IPS DF 4.7 (cell line): Measurements from ENCODE around the gene MSX2.

ENCODE experiments used
- DNase-seq: peaks from one replicate; pipeline ENCODE4 v3.0.0-alpha.2; 2013; ENCODE audit warnings: low spot score; ENCODE audit errors: extremely low read depth

The MSX2 gene

DNA sequence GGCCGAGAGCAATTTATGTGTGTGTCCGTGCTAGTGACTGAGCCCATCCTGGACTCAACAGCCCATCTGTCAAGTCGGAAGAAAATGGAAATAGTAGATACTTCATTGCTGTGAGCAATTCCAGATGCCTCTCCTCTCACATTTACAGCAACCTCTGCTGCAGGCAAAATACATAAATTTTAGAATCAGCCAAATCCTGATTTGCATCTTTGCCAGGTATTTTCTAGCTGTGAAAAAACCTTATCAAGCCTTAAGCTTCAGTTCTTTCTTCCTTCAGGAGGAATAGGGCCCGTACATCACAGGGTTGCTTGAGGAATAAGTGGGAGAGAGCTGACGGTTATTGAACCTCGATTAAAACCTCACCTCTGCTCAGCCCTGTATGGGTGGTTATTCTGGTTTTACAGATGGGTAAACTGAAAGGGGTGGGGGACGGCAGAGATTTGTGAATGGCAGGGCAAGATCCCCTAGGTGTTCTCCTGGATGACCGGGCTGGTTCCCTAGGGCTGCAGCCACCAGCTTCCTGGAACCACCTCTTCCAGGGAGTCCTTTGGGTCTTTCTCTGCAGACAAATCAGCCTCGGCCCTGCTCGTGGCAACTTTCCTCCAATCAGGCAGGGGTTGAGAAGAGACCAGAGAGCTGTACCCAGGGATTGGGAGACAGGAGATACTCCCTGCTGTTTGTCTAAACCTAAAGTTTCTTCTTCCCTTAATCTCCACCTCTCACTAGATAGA is 5.3 kb upstream of the MSX2 start:
- DNase-seq = no peak

GRCh38 chr5:174719793-174720611 is 4.4 kb upstream of the MSX2 start:
- no peak for DNase-seq

DNA sequence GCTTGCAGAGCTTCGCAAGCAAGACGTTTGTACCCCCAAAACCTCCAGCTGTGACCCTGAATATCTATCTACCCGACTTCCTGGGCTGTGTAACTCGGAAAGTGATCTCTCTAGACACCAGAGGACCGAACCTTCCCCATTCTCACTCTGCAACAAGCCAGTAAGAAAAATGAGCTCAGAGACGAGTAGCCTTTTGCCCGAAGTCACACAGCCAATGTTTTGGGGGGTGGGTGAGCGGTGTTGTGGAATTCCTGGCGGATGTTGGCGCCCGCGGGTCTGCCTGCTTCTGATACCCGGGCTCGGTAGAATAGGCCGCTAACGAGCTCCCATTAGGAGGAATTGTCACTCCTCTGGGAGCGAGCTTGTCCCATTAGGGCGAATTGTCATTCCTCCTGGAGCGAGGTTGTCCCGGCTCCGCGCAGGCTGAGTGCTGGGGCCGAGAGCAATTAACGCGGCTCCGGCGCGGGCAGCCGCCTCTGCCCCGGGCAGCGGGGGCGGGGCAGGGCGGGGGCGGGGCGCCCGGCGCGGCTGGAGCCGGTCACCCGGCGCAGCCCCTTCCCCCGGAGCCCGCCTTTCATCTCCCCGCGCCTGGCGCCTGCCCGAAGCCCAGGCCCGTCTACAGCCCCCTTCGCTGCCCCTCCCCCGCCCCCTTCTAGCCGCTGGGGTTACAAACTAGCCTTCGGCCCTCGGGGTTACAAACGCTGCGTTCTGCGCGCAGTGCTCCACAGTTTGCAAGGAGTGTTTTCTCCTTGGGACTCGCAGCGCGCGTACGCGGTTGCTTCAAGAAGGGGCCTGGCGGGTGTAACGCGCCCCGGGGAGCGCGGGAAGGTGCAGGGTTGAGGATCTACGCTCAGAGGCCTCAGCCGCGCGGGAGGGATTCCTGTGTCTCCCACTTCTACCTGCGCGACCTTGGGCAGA is 3.5 kb upstream of the MSX2 start:
- DNase-seq = no peak

DNA sequence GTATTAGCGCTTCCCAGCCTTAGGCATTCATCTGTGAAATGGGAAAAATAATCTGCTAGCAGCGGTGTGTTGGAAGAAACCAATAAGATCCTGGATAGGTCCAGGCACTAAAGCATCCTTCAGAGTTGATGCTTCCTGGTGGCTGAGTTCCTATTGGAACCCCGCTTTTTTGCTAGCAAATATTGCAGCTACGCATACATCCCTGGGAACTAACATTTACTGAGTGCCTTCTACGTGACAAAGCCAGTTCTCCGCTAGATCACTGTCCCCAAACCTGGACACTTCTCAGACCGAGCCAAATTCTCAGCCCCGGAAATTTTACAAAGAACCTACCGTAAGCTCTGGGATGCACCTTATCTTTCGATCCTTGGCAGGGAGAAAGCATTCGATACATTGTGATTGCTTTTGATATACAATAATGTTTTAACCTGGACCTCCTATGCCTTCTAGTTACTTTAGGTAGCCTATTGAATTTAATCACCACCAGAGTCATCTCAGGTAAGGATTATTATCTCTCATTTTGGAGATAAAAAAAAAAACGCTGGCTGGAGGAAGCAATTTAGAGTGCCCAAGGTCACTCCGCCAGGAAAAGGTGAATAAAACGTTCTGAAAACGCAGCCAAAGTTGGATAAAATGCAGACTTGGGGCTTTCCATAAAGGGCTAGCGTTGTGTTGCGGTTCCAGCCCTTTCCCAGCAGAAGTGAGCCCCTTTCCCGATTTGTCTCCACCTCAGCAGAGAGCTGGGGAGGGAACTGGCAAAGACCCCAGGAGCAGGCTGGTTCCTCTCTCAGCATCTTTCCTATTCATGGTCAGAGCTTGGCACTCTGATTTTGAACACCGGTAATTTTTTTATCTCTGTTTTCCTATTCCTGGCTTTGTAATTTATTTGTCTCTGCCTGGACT is 2.6 kb upstream of the MSX2 start:
- DNase-seq = no peak

- DNase-seq = no peak
Measured at GRCh38 chr5:174722500-174722899, 1.9 kb upstream of the MSX2 start.

DNA sequence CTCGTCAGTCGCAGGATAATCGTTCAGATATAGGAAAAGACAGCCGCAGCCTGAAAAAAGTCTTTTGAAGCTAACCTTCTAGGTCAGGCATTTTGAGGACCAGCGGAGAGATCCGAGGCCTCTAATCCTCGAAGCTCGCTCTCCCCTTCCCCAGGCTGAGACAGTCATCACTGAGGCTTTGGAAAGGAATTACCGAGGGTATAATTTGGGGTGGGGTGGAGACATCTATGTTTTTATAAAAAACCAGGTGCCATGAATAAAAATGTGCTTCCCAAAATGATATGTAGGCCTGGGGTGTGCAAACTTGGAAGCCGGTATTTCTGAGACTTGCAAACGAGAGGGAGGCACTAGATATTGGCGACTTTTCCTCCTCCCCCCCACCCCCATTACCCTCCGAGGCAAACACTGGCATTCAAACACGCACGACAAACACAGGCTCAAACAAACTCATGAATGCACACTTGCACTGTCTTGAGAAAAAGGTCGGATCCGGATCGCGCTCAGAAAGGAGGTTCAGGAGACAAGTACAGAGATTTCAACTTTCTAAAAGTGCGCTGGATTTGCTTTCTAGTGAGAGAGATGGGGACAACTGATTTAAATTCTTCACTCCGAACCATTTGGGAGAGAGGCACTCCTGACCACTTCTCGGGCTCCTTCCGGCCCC is 935 bp upstream of the MSX2 start:
- DNase-seq = no peak

- no peak for DNase-seq
Measured at GRCh38 chr5:174723979-174724483, 351 bp upstream of the MSX2 start.

- DNase-seq = no peak
Measured at GRCh38 chr5:174725261-174725990, 1.0 kb downstream of the MSX2 start.

DNA sequence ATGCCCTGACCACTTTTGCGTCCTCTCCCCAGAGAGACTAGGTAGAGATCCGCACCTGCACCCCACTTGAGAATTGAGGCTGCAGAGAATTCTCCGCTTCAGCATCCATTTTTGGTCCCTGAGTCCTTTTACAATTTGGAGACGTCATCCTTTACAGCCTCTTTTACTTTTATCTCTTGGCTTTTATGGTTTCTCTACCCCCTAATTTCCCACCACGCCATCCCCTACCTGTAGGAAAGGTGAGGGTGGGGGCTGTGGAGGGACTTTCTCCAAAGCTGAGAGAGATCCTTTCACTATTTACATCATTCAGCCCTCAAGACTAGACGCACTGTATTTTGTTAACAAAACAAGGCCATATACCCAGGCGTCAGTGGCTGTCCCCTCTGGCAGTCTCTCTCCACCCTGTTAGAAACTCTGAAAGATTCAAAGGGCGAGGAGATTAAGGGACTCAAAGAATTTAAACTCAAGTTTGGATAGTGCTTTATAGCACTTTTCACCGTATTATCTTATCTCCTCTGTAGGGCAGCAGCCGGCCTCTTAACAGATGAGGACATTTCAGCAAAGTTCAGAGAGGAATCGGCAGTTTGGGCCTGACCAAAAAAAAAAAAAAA is 1.7 kb downstream of the MSX2 start:
- DNase-seq = no peak

DNA sequence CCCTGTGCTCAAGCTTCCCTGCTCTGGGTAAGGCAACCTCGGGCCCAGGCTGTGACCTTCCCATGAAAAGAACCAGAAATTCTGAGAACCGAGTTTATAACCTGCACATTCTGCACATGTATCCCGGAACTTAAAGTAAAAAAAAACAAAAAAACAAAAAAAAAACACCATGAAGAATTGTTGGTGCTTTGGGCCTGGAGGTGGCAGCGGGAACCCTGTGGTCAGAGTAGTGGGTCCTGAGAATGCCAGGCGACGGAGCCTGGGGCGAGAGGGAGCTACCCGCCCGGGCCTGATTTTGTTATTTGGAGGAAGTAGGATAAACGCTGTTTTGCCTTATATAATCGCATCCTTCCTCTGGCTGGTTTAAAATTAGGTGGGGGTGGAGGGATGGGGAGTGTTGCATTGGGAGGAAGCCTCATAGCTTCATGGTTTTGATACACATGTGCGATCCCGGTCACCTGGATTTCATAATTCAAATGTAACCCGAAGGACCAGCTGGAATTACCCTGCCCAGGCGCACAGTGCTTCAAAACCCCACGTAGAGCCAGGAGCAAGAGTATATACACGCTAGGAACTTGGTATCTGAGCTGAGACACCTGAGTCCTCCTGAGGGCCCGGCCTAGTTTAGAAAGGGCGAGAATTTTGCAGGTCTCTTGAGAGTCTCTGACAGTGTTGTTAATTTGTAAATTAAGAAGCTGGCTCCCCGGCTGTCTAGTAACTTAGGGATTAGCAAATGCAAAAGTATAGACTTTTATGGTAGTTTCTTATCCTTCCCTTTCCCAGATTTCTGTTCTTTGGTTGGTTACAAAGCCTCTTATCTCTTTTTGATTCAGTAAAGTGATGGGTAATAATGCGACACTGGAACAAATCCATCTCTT is 2.8 kb downstream of the MSX2 start:
- no peak for DNase-seq

DNA sequence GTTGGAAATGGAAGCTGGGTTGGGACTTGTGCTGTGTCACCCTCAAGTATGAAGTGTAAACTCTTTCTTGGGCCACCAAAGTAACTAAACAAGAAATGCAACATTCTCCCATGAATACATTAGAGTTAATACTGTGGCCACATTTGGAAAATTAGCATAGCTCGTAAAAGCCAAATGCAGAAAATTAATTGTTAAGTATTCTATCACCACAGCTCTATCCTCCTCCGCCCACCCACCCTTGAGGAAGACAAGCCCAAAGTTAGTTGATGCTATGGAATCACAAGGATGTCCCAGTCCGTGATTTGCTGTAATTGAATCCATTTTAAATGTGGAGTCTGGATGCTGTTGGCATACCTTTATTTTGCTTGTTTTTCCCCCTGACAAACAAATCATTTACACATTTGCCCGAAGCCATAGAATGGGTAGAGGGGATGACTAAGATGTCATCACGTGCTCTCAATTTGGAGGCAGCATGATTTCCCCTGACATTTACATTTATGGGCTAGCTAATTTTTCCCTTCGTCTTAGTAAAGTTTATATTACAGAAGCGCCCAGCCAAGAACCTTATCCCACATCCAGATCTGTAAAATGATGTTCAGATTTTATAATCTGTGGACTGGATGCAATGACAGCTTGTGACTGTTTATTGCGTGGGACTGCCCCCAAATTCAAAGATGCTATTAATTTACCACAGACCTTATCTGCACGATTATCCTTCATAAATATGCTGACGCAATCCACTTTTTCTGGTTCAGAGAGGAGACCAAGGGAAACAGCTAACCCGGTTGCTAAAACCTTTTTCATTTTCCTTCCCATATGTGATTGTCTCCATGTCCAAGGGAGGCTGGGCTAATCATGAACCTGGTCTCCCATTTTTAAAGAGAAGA is 3.7 kb downstream of the MSX2 start:
- DNase-seq = no peak

DNA sequence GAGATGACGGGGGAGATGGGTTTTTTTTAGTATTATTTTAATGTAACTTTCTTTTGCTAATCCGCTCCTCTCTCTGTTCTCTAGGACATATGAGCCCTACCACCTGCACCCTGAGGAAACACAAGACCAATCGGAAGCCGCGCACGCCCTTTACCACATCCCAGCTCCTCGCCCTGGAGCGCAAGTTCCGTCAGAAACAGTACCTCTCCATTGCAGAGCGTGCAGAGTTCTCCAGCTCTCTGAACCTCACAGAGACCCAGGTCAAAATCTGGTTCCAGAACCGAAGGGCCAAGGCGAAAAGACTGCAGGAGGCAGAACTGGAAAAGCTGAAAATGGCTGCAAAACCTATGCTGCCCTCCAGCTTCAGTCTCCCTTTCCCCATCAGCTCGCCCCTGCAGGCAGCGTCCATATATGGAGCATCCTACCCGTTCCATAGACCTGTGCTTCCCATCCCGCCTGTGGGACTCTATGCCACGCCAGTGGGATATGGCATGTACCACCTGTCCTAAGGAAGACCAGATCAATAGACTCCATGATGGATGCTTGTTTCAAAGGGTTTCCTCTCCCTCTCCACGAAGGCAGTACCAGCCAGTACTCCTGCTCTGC is 4.8 kb downstream of the MSX2 start:
- DNase-seq = no peak

DNA sequence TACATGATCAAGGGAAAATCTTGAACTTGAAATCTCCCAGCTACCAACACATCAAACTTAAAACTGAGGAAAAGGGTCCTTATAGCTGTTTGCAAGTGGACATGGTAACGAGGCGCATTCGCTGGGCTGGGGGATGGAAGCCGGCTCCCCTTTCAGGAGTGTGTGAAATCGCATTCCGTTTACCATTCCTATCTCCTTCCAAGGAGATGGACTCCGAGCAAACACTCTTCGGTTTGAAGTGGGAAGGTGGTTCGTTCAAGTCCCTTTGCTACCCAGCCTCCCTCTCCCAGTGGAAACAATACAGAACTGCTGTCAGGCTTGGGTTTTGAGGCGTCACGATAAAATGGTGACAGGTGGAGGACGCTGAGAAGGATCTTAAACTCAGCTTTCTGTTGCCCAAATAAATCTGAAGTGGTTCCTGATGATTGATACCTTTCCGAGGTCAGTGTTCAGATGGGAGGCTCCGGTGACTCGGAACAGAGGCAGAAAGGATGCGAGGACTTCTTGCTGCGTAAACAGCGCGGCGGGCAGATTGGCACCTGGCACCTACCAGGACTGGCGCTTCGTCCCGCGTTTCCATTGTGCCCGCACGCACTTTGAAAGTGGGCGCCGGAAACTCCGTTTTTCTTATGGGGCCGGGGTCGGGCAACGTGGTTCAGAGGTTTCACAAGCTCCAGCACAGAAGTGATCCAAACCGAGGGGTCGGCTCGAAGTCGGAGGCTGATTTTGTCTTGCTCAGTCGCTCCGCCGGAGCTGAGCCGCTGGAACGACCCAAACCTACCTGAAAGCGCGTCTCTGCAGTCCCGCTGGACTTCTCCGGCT is 7.0 kb downstream of the MSX2 start:
- no peak for DNase-seq

DNA sequence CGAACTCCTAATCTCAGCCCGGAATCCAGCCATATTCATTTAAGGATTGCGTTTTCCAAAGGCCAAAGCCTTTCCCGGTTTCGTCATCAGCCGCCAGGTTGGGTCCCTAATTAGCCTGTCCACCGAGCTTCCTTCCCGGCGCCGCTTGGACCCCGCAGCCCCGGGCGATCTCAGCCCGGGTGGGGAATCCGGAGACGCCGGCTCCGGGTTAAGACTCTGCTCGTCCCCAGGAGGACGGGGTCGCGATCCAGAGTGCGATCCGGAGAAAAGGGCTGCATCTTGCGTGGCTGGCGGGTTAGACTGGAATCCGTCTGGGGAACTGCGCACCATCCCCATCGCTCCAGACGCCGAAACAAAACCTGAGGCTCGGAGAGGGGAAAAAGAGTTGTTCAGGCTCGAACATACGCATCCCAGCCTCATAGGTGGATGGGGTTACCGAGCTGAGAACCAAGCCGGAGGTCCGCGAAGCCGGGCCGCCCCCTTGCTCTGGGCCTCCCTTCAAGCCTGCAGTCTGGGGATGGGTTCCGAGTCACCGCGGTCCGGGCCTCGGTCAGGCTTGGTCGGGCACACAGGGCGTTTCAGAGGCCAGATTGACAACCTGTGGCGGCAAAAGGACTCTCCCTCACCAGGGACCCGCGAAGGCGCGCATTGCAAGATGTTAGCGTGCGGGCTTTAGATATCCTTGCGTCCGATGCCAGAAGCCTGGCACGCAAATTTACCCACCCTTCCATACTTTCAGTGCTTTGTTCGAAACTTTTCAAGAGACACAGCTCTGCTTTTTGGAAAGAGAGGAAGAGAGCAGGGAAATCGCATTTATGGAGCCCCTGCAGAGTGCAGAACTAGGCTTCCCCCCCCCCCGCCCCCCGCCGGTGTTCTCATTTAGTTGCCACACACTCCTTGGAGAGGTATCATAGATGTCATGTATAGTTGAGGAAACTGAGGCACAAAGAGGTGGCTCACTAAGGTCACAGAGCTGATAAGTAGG is 7.9 kb downstream of the MSX2 start:
- no peak for DNase-seq
